IMR-90 (cell line): ENCODE measurements around the gene OR52E5. TPM values are rescaled to one million over a fixed set of nuclear protein-coding genes. Genes with fewer than 3 reads are reported as not detected.

ENCODE experiments used
- ATAC-seq: fragments of 200-7000 bp; cut with Tn5 transposase; 2 replicates; pipeline ENCODE4 v1.9.1; 2020; ENCODE audit warnings: low read depth, mild to moderate bottlenecking, moderate library complexity
- BruUV-seq: library from RNA; stranded (reverse); fragments of 400-500 nt; replicated peaks from 2 replicates; lab custom pipeline; 2021; lab: Mats Ljungman, UMichigan
- CTCF ChIA-PET: fragments of 300-600 bp; formaldehyde crosslinking; extraction: SDS; loops from one replicate; lab custom pipeline; 2021; ENCODE audit warnings: antibody characterized with exemption; lab: Yijun Ruan, JAX
- POLR2A ChIA-PET: fragments of 300-600 bp; sonication (Branson Sonifier 250); formaldehyde crosslinking; loops from one replicate; lab custom pipeline; 2022; ENCODE audit warnings: antibody characterized with exemption; ENCODE audit not compliant: unreplicated experiment; lab: Charles Lee
- DNase-seq: peaks from one replicate; pipeline ENCODE4 v3.0.0; 2013
- H2AFZ ChIP-seq: replicated peaks from 2 replicates; pipeline ENCODE3; 2013; ENCODE audit warnings: low read length, mild to moderate bottlenecking; ENCODE audit not compliant: poor library complexity
- H2AK5ac ChIP-seq: 2 replicates; pipeline ENCODE4 v1.6.1; 2013; ENCODE audit warnings: low read depth, low read length, inconsistent platforms
- H2AK9ac ChIP-seq: replicated peaks from 2 replicates; pipeline ENCODE3; 2013; ENCODE audit warnings: mild to moderate bottlenecking, low read depth, low read length, moderate library complexity; ENCODE audit not compliant: poor library complexity
- H2BK120ac ChIP-seq: 2 replicates; pipeline ENCODE4 v1.6.1; 2013; ENCODE audit warnings: low read depth, low read length, inconsistent platforms
- H2BK15ac ChIP-seq: 3 replicates; pipeline ENCODE4 v1.6.1; 2013; ENCODE audit warnings: low read depth, low read length, inconsistent platforms
- H2BK20ac ChIP-seq: 2 replicates; pipeline ENCODE4 v1.6.1; 2013; ENCODE audit warnings: low read depth, mild to moderate bottlenecking, inconsistent platforms, low read length, moderate library complexity
- H2BK5ac ChIP-seq: 2 replicates; pipeline ENCODE4 v1.6.1; 2013; ENCODE audit warnings: mild to moderate bottlenecking, low read depth, low read length, inconsistent platforms; ENCODE audit not compliant: poor library complexity, severe bottlenecking
- H3K14ac ChIP-seq: replicated peaks from 2 replicates; pipeline ENCODE4 v1.6.1; 2013; ENCODE audit warnings: low read depth, low read length, inconsistent platforms
- H3K18ac ChIP-seq: 2 replicates; pipeline ENCODE4 v1.6.1; 2013; ENCODE audit warnings: low read depth, low read length, control low read depth
- H3K23ac ChIP-seq: 2 replicates; pipeline ENCODE4 v1.6.1; 2013; ENCODE audit warnings: low read depth, low read length, inconsistent platforms
- H3K27ac ChIP-seq: 2 replicates; pipeline ENCODE4 v1.5.1; 2013; ENCODE audit warnings: mild to moderate bottlenecking, control low read depth, low read length; ENCODE audit not compliant: insufficient read depth
- H3K27me3 ChIP-seq: 2 replicates; pipeline ENCODE4 v1.6.1; 2013; ENCODE audit warnings: low read length; ENCODE audit not compliant: control insufficient read depth, insufficient read depth
- H3K36me3 ChIP-seq: 2 replicates; pipeline ENCODE4 v1.6.1; 2013; ENCODE audit warnings: low read length, mixed read lengths; ENCODE audit not compliant: control insufficient read depth, insufficient read depth
- H3K4ac ChIP-seq: 2 replicates; pipeline ENCODE4 v1.6.1; 2013; ENCODE audit warnings: low read depth, low read length, inconsistent platforms
- H3K4me1 ChIP-seq: 2 replicates; pipeline ENCODE4 v1.6.1; 2013; ENCODE audit warnings: low read length, mixed read lengths; ENCODE audit not compliant: control insufficient read depth, insufficient read depth
- H3K4me2 ChIP-seq: 2 replicates; pipeline ENCODE4 v1.6.1; 2013; ENCODE audit warnings: low read depth, mild to moderate bottlenecking, control low read depth, low read length, moderate library complexity
- H3K4me3 ChIP-seq: 2 replicates; pipeline ENCODE4 v1.5.1; 2013; ENCODE audit warnings: low read depth, mild to moderate bottlenecking, control low read depth, low read length, moderate library complexity; ENCODE audit not compliant: insufficient read depth
- H3K56ac ChIP-seq: 2 replicates; pipeline ENCODE4 v1.6.1; 2013; ENCODE audit warnings: low read length, inconsistent platforms; ENCODE audit not compliant: insufficient read depth; ENCODE audit errors: extremely low read depth
- H3K79me1 ChIP-seq, 2 experiments: 2 replicates each; pipeline ENCODE4 v1.6.1; 2013; ENCODE audit warnings: low read length in 2 of 2, inconsistent platforms in 1 of 2, low read depth in 1 of 2
- H3K9ac ChIP-seq: 2 replicates; pipeline ENCODE4 v1.6.1; 2013; ENCODE audit warnings: low read depth, low read length, control low read depth
- H3K9me1 ChIP-seq: 2 replicates; pipeline ENCODE4 v1.6.1; 2013; ENCODE audit warnings: low read length, inconsistent platforms; ENCODE audit not compliant: insufficient read depth
- H3K9me3 ChIP-seq: 2 replicates; pipeline ENCODE4 v1.6.1; 2013; ENCODE audit warnings: low read length; ENCODE audit not compliant: control insufficient read depth, insufficient read depth
- H4K20me1 ChIP-seq: 2 replicates; pipeline ENCODE4 v1.6.1; 2013; ENCODE audit warnings: low read length, inconsistent platforms; ENCODE audit not compliant: insufficient read depth
- H4K5ac ChIP-seq: 2 replicates; pipeline ENCODE4 v1.6.1; 2013; ENCODE audit warnings: mild to moderate bottlenecking, low read depth, low read length, control low read depth
- H4K8ac ChIP-seq, 2 experiments: 2 replicates each; pipeline ENCODE4 v1.6.1; 2013; ENCODE audit warnings: low read depth in 2 of 2, low read length in 2 of 2, control low read depth in 1 of 2, inconsistent platforms in 1 of 2
- H4K91ac ChIP-seq: 2 replicates; pipeline ENCODE4 v1.6.1; 2013; ENCODE audit warnings: low read depth, low read length, inconsistent platforms; ENCODE audit not compliant: insufficient read depth
- BHLHE40 ChIP-seq: fragments of 150-350 bp; IDR thresholded peaks from 2 replicates; pipeline ENCODE4 v1.6.1; 2016; ENCODE audit warnings: mild to moderate bottlenecking, low read depth, low read length
- CEBPB ChIP-seq: IDR thresholded peaks from 2 replicates; pipeline ENCODE4 v1.6.1; 2012; ENCODE audit warnings: low read depth, low read length, improper control_type of control experiment
- CHD1 ChIP-seq: IDR thresholded peaks from 2 replicates; pipeline ENCODE4 v1.6.1; 2012; ENCODE audit warnings: low read depth, low read length, improper control_type of control experiment
- CTCF ChIP-seq: conservative IDR thresholded peaks from 2 replicates; pipeline ENCODE4 v1.5.1; 2012; ENCODE audit warnings: mild to moderate bottlenecking, low read depth, low read length, improper control_type of control experiment
- ELK1 ChIP-seq: fragments of 150-350 bp; IDR thresholded peaks from 2 replicates; pipeline ENCODE4 v1.6.1; 2016; ENCODE audit warnings: low read depth, mild to moderate bottlenecking, low read length, moderate library complexity, borderline replicate concordance
- FOS ChIP-seq: fragments of 150-350 bp; IDR thresholded peaks from 2 replicates; pipeline ENCODE4 v1.6.1; 2016; ENCODE audit warnings: low read depth, low read length
- MAFK ChIP-seq: IDR thresholded peaks from 2 replicates; pipeline ENCODE4 v1.6.1; 2012; ENCODE audit warnings: low read depth, low read length, improper control_type of control experiment
- MAZ ChIP-seq: IDR thresholded peaks from 2 replicates; pipeline ENCODE4 v1.6.1; 2012; ENCODE audit warnings: low read depth, mild to moderate bottlenecking, low read length, improper control_type of control experiment, moderate library complexity, borderline replicate concordance
- MXI1 ChIP-seq: IDR thresholded peaks from 2 replicates; pipeline ENCODE4 v1.6.1; 2012; ENCODE audit warnings: low read depth, mild to moderate bottlenecking, low read length, moderate library complexity, borderline replicate concordance
- NFE2L2 ChIP-seq: fragments of 150-350 bp; IDR thresholded peaks from 2 replicates; pipeline ENCODE4 v1.6.1; 2016; ENCODE audit warnings: low read depth, mild to moderate bottlenecking, low read length
- POLR2A ChIP-seq: IDR thresholded peaks from 2 replicates; pipeline ENCODE4 v1.6.1; 2012; ENCODE audit warnings: mild to moderate bottlenecking, low read depth, low read length
- RAD21 ChIP-seq: IDR thresholded peaks from 2 replicates; pipeline ENCODE4 v1.6.1; 2012; ENCODE audit warnings: low read length, improper control_type of control experiment
- RCOR1 ChIP-seq: IDR thresholded peaks from 2 replicates; pipeline ENCODE4 v1.6.1; 2012; ENCODE audit warnings: mild to moderate bottlenecking, low read length, improper control_type of control experiment; ENCODE audit not compliant: insufficient replicate concordance
- RFX5 ChIP-seq: IDR thresholded peaks from 2 replicates; pipeline ENCODE4 v1.8.0; 2012; ENCODE audit warnings: low read depth, mild to moderate bottlenecking, low read length, moderate library complexity
- SMC3 ChIP-seq: fragments of 150-350 bp; IDR thresholded peaks from 2 replicates; pipeline ENCODE4 v1.6.1; 2016; ENCODE audit warnings: low read depth, mild to moderate bottlenecking, antibody characterized with exemption, low read length, moderate library complexity
- USF2 ChIP-seq: fragments of 150-350 bp; IDR thresholded peaks from 2 replicates; pipeline ENCODE4 v1.6.1; 2017; ENCODE audit warnings: mild to moderate bottlenecking, antibody characterized with exemption, low read length, low read depth
- WGBS, 2 experiments: methylation state at CpG; one replicate each; pipeline versions ENCODE4 v1.1.5 to v1.1.7; 2013; ENCODE audit warnings: missing lambda C conversion rate in 2 of 2; ENCODE audit not compliant: insufficient read length in 1 of 2; ENCODE audit errors: extremely low coverage in 2 of 2; 5-methylcytosine and 5-hydroxymethylcytosine counted together
- dilution Hi-C: fragments of 300-500 bp; cut with HindIII; formaldehyde crosslinking; loops from one replicate; pipeline ENCODE4 v1.14.3; 2018; ENCODE audit warnings: low sequenced_read_pairs; ENCODE audit not compliant: unreplicated experiment
- in situ Hi-C: fragments of 300-500 bp; cut with MboI; formaldehyde crosslinking; loops from 3 replicates; pipeline ENCODE4 v1.14.3; 2019; ENCODE audit warnings: low sequenced_read_pairs, inconsistent platforms, mixed read lengths
- intact Hi-C: fragments of 100-400 bp; cut with micrococcal nuclease; formaldehyde crosslinking; loops from 2 replicates; pipeline ENCODE4 v1.10.0; 2022
- polyA plus RNA-seq, 3 experiments: library from polyadenylated mRNA; depleted of rRNA; stranded (reverse); fragments of >200 nt; gene quantifications; 2 replicates each; pipeline ENCODE4 v1.2.3, GENCODE V29; 2012; ENCODE audit warnings: low replicate concordance in 1 of 3
- total RNA-seq: library from RNA; depleted of rRNA; stranded (reverse); fragments of >200 nt; gene quantifications from 2 replicates; pipeline ENCODE4 v1.2.3, GENCODE V29; 2012

The OR52E5 gene
- total and polyA plus RNA-seq, 2 of the 4 experiments (the other 2 are of a cell fraction) = not detected

GRCh38 chr11:5938603-5938965 is 45.6 kb downstream of the OR52E5 start:
- no peak overlapping the region for H3K56ac ChIP-seq
- dilution Hi-C loops = no loop called here
- WGBS, 2 experiments = 66% methylated on average over 20 of the region's 21 CpGs; no CpG with 5 or more reads in 1 of the 2 experiments
- H2BK15ac ChIP-seq = no peak overlapping the region
- H2AK9ac ChIP-seq = no peak overlapping the region
- no peaks in the 10 kb centered on the region for H3K4me1 ChIP-seq
- no peaks in the 10 kb centered on the region for H3K79me1 ChIP-seq
- H3K18ac ChIP-seq = no peak overlapping the region
- ATAC-seq (no peak), DNase-seq (no peak)
- TF ChIP-seq SMC3 (no peak), MXI1 (no peak), MAZ (no peak), NFE2L2 (no peak), CHD1 (no peak), RAD21 (no peak), USF2 (no peak), RFX5 (no peak), POLR2A (no peak), RCOR1 (no peak), BHLHE40 (no peak), CEBPB (no peak), CTCF (no peak), FOS (no peak), MAFK (no peak), ELK1 (no peak)
- H3K9me3 ChIP-seq = peaks cover 22% of the 10 kb centered on the region
- H3K27me3 ChIP-seq = no peaks in the 10 kb centered on the region
- no peak overlapping the region for H3K23ac ChIP-seq
- no peaks in the 10 kb centered on the region for H4K20me1 ChIP-seq
- H3K4ac ChIP-seq = no peak overlapping the region
- H2BK120ac ChIP-seq = no peak overlapping the region
- H3K14ac ChIP-seq = no peak overlapping the region
- no peak overlapping the region for H2BK5ac ChIP-seq
- H3K36me3 ChIP-seq = no peaks in the 10 kb centered on the region
- H4K8ac ChIP-seq = no peak overlapping the region
- ChIA-PET POLR2A (no interaction called here), CTCF (no interaction called here)
- no peak overlapping the region for H2AK5ac ChIP-seq
- in situ Hi-C loops = no loop called here
- no TSS peak for BruUV-seq
- H3K4me3 ChIP-seq = no peak overlapping the region
- H2AFZ ChIP-seq = no peak overlapping the region
- no peaks in the 10 kb centered on the region for H3K9me1 ChIP-seq
- no peak overlapping the region for H3K4me2 ChIP-seq
- no peak overlapping the region for H4K5ac ChIP-seq
- no peak overlapping the region for H4K91ac ChIP-seq
- no peak overlapping the region for H3K27ac ChIP-seq
- H2BK20ac ChIP-seq = no peak overlapping the region
- no peak overlapping the region for H3K9ac ChIP-seq
- intact Hi-C loops = no loop called here
